IMR-90 (cell line): ENCODE data around the gene DIP2A. TPM values are rescaled to one million over a fixed set of nuclear protein-coding genes. Genes with fewer than 3 reads are reported as not detected.

Source experiments
- ATAC-seq: fragments of 200-7000 bp; cut with Tn5 transposase; 2 replicates; pipeline ENCODE4 v1.9.1; 2020; ENCODE audit warnings: low read depth, mild to moderate bottlenecking, moderate library complexity
- BruUV-seq: library from RNA; stranded (reverse); fragments of 400-500 nt; replicated peaks from 2 replicates; lab custom pipeline; 2021; lab: Mats Ljungman, UMichigan
- CTCF ChIA-PET: fragments of 300-600 bp; formaldehyde crosslinking; extraction: SDS; loops from one replicate; lab custom pipeline; 2021; ENCODE audit warnings: antibody characterized with exemption; lab: Yijun Ruan, JAX
- POLR2A ChIA-PET: fragments of 300-600 bp; sonication (Branson Sonifier 250); formaldehyde crosslinking; loops from one replicate; lab custom pipeline; 2022; ENCODE audit warnings: antibody characterized with exemption; ENCODE audit not compliant: unreplicated experiment; lab: Charles Lee
- DNase-seq: peaks from one replicate; pipeline ENCODE4 v3.0.0; 2013
- H2AFZ ChIP-seq: replicated peaks from 2 replicates; pipeline ENCODE3; 2013; ENCODE audit warnings: low read length, mild to moderate bottlenecking; ENCODE audit not compliant: poor library complexity
- H2AK5ac ChIP-seq: 2 replicates; pipeline ENCODE4 v1.6.1; 2013; ENCODE audit warnings: low read depth, low read length, inconsistent platforms
- H2AK9ac ChIP-seq: replicated peaks from 2 replicates; pipeline ENCODE3; 2013; ENCODE audit warnings: mild to moderate bottlenecking, low read depth, low read length, moderate library complexity; ENCODE audit not compliant: poor library complexity
- H2BK120ac ChIP-seq: 2 replicates; pipeline ENCODE4 v1.6.1; 2013; ENCODE audit warnings: low read depth, low read length, inconsistent platforms
- H2BK15ac ChIP-seq: 3 replicates; pipeline ENCODE4 v1.6.1; 2013; ENCODE audit warnings: low read depth, low read length, inconsistent platforms
- H2BK20ac ChIP-seq: 2 replicates; pipeline ENCODE4 v1.6.1; 2013; ENCODE audit warnings: low read depth, mild to moderate bottlenecking, inconsistent platforms, low read length, moderate library complexity
- H2BK5ac ChIP-seq: 2 replicates; pipeline ENCODE4 v1.6.1; 2013; ENCODE audit warnings: mild to moderate bottlenecking, low read depth, low read length, inconsistent platforms; ENCODE audit not compliant: poor library complexity, severe bottlenecking
- H3K14ac ChIP-seq: replicated peaks from 2 replicates; pipeline ENCODE4 v1.6.1; 2013; ENCODE audit warnings: low read depth, low read length, inconsistent platforms
- H3K18ac ChIP-seq: 2 replicates; pipeline ENCODE4 v1.6.1; 2013; ENCODE audit warnings: low read depth, low read length, control low read depth
- H3K23ac ChIP-seq: 2 replicates; pipeline ENCODE4 v1.6.1; 2013; ENCODE audit warnings: low read depth, low read length, inconsistent platforms
- H3K27ac ChIP-seq: 2 replicates; pipeline ENCODE4 v1.5.1; 2013; ENCODE audit warnings: mild to moderate bottlenecking, control low read depth, low read length; ENCODE audit not compliant: insufficient read depth
- H3K27me3 ChIP-seq: 2 replicates; pipeline ENCODE4 v1.6.1; 2013; ENCODE audit warnings: low read length; ENCODE audit not compliant: control insufficient read depth, insufficient read depth
- H3K36me3 ChIP-seq: 2 replicates; pipeline ENCODE4 v1.6.1; 2013; ENCODE audit warnings: low read length, mixed read lengths; ENCODE audit not compliant: control insufficient read depth, insufficient read depth
- H3K4ac ChIP-seq: 2 replicates; pipeline ENCODE4 v1.6.1; 2013; ENCODE audit warnings: low read depth, low read length, inconsistent platforms
- H3K4me1 ChIP-seq: 2 replicates; pipeline ENCODE4 v1.6.1; 2013; ENCODE audit warnings: low read length, mixed read lengths; ENCODE audit not compliant: control insufficient read depth, insufficient read depth
- H3K4me2 ChIP-seq: 2 replicates; pipeline ENCODE4 v1.6.1; 2013; ENCODE audit warnings: low read depth, mild to moderate bottlenecking, control low read depth, low read length, moderate library complexity
- H3K4me3 ChIP-seq: 2 replicates; pipeline ENCODE4 v1.5.1; 2013; ENCODE audit warnings: low read depth, mild to moderate bottlenecking, control low read depth, low read length, moderate library complexity; ENCODE audit not compliant: insufficient read depth
- H3K56ac ChIP-seq: 2 replicates; pipeline ENCODE4 v1.6.1; 2013; ENCODE audit warnings: low read length, inconsistent platforms; ENCODE audit not compliant: insufficient read depth; ENCODE audit errors: extremely low read depth
- H3K79me1 ChIP-seq, 2 experiments: 2 replicates each; pipeline ENCODE4 v1.6.1; 2013; ENCODE audit warnings: low read length in 2 of 2, inconsistent platforms in 1 of 2, low read depth in 1 of 2
- H3K9ac ChIP-seq: 2 replicates; pipeline ENCODE4 v1.6.1; 2013; ENCODE audit warnings: low read depth, low read length, control low read depth
- H3K9me1 ChIP-seq: 2 replicates; pipeline ENCODE4 v1.6.1; 2013; ENCODE audit warnings: low read length, inconsistent platforms; ENCODE audit not compliant: insufficient read depth
- H3K9me3 ChIP-seq: 2 replicates; pipeline ENCODE4 v1.6.1; 2013; ENCODE audit warnings: low read length; ENCODE audit not compliant: control insufficient read depth, insufficient read depth
- H4K20me1 ChIP-seq: 2 replicates; pipeline ENCODE4 v1.6.1; 2013; ENCODE audit warnings: low read length, inconsistent platforms; ENCODE audit not compliant: insufficient read depth
- H4K5ac ChIP-seq: 2 replicates; pipeline ENCODE4 v1.6.1; 2013; ENCODE audit warnings: mild to moderate bottlenecking, low read depth, low read length, control low read depth
- H4K8ac ChIP-seq, 2 experiments: 2 replicates each; pipeline ENCODE4 v1.6.1; 2013; ENCODE audit warnings: low read depth in 2 of 2, low read length in 2 of 2, control low read depth in 1 of 2, inconsistent platforms in 1 of 2
- H4K91ac ChIP-seq: 2 replicates; pipeline ENCODE4 v1.6.1; 2013; ENCODE audit warnings: low read depth, low read length, inconsistent platforms; ENCODE audit not compliant: insufficient read depth
- BHLHE40 ChIP-seq: fragments of 150-350 bp; IDR thresholded peaks from 2 replicates; pipeline ENCODE4 v1.6.1; 2016; ENCODE audit warnings: mild to moderate bottlenecking, low read depth, low read length
- CEBPB ChIP-seq: IDR thresholded peaks from 2 replicates; pipeline ENCODE4 v1.6.1; 2012; ENCODE audit warnings: low read depth, low read length, improper control_type of control experiment
- CHD1 ChIP-seq: IDR thresholded peaks from 2 replicates; pipeline ENCODE4 v1.6.1; 2012; ENCODE audit warnings: low read depth, low read length, improper control_type of control experiment
- FOS ChIP-seq: fragments of 150-350 bp; IDR thresholded peaks from 2 replicates; pipeline ENCODE4 v1.6.1; 2016; ENCODE audit warnings: low read depth, low read length
- MAFK ChIP-seq: IDR thresholded peaks from 2 replicates; pipeline ENCODE4 v1.6.1; 2012; ENCODE audit warnings: low read depth, low read length, improper control_type of control experiment
- NFE2L2 ChIP-seq: fragments of 150-350 bp; IDR thresholded peaks from 2 replicates; pipeline ENCODE4 v1.6.1; 2016; ENCODE audit warnings: low read depth, mild to moderate bottlenecking, low read length
- POLR2A ChIP-seq: IDR thresholded peaks from 2 replicates; pipeline ENCODE4 v1.6.1; 2012; ENCODE audit warnings: mild to moderate bottlenecking, low read depth, low read length
- RAD21 ChIP-seq: IDR thresholded peaks from 2 replicates; pipeline ENCODE4 v1.6.1; 2012; ENCODE audit warnings: low read length, improper control_type of control experiment
- RCOR1 ChIP-seq: IDR thresholded peaks from 2 replicates; pipeline ENCODE4 v1.6.1; 2012; ENCODE audit warnings: mild to moderate bottlenecking, low read length, improper control_type of control experiment; ENCODE audit not compliant: insufficient replicate concordance
- RFX5 ChIP-seq: IDR thresholded peaks from 2 replicates; pipeline ENCODE4 v1.8.0; 2012; ENCODE audit warnings: low read depth, mild to moderate bottlenecking, low read length, moderate library complexity
- SMC3 ChIP-seq: fragments of 150-350 bp; IDR thresholded peaks from 2 replicates; pipeline ENCODE4 v1.6.1; 2016; ENCODE audit warnings: low read depth, mild to moderate bottlenecking, antibody characterized with exemption, low read length, moderate library complexity
- WGBS, 2 experiments: methylation state at CpG; one replicate each; pipeline versions ENCODE4 v1.1.5 to v1.1.7; 2013; ENCODE audit warnings: missing lambda C conversion rate in 2 of 2; ENCODE audit not compliant: insufficient read length in 1 of 2; ENCODE audit errors: extremely low coverage in 2 of 2; 5-methylcytosine and 5-hydroxymethylcytosine counted together
- dilution Hi-C: fragments of 300-500 bp; cut with HindIII; formaldehyde crosslinking; loops from one replicate; pipeline ENCODE4 v1.14.3; 2018; ENCODE audit warnings: low sequenced_read_pairs; ENCODE audit not compliant: unreplicated experiment
- in situ Hi-C: fragments of 300-500 bp; cut with MboI; formaldehyde crosslinking; loops from 3 replicates; pipeline ENCODE4 v1.14.3; 2019; ENCODE audit warnings: low sequenced_read_pairs, inconsistent platforms, mixed read lengths
- intact Hi-C: fragments of 100-400 bp; cut with micrococcal nuclease; formaldehyde crosslinking; loops from 2 replicates; pipeline ENCODE4 v1.10.0; 2022
- polyA plus RNA-seq, 3 experiments: library from polyadenylated mRNA; depleted of rRNA; stranded (reverse); fragments of >200 nt; gene quantifications; 2 replicates each; pipeline ENCODE4 v1.2.3, GENCODE V29; 2012; ENCODE audit warnings: low replicate concordance in 1 of 3
- total RNA-seq: library from RNA; depleted of rRNA; stranded (reverse); fragments of >200 nt; gene quantifications from 2 replicates; pipeline ENCODE4 v1.2.3, GENCODE V29; 2012
- TF ChIP-seq, protein P1 (sequence below): fragments of 150-350 bp; IDR thresholded peaks from 2 replicates; pipeline ENCODE4 v1.6.1; 2016; ENCODE audit warnings: low read depth, mild to moderate bottlenecking, low read length, moderate library complexity, borderline replicate concordance
- TF ChIP-seq, protein P2 (sequence below): conservative IDR thresholded peaks from 2 replicates; pipeline ENCODE4 v1.5.1; 2012; ENCODE audit warnings: mild to moderate bottlenecking, low read depth, low read length, improper control_type of control experiment
- TF ChIP-seq, protein P3 (sequence below): fragments of 150-350 bp; IDR thresholded peaks from 2 replicates; pipeline ENCODE4 v1.6.1; 2017; ENCODE audit warnings: mild to moderate bottlenecking, antibody characterized with exemption, low read length, low read depth

The DIP2A gene
- total and polyA plus RNA-seq, 2 of the 4 experiments (the other 2 are of a cell fraction): 17.9 to 24.3 TPM

DNA sequence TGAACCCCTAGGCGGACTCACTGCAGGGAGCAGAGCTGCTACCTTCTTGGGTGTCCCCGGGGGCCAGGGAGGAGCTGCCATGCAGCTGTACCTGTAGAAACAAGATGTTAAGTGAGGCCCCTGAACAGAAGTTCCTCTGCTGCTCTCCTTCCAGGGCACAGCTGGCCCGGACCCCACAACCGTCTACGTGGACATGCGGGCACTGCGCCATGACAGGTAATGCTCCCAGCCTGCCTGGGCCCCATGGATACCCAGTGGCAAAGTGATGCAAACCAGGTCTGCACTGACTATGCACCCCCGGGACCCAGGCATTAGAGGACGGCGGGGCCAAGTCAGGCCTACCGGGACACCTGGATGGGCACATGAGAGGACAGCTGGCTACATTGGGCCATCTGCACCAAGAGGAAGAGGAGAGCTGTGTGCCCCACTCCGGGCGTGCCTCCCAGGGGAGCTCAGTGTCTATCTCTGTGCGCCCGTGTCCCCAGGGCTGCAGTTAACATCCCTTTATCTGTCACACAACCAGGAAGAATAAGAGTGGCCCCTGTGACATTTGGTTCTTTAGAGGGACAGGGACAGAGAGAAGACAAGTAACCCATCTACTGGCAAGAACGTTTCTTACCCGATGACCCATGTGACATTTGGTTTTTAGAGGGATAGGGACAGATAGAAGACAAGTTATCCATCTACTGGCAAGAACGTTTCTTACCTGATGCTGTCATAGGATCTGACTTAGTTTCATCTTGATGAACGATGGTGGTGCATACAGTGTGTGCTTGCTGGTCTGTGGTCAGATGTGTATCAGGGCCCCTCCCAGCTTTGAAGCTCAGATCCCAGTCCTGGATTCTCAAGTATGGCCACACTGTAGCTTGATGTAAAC lies 102.1 kb downstream of the DIP2A start:
- Histone ChIP-seq H2AK5ac (no peak overlapping the region), H2BK20ac (no peak overlapping the region), H2BK5ac (no peak overlapping the region), H3K23ac (no peak overlapping the region), H3K27ac (no peak overlapping the region), H2AFZ (no peak overlapping the region), H3K9me1 (peaks cover 9% of the 10 kb centered on the region; the same call in 1 of the 2 replicates), H3K4ac (no peak overlapping the region), H3K4me2 (no peak overlapping the region), H2AK9ac (peak overlapping the region; percentile 37), H2BK15ac (no peak overlapping the region), H3K27me3 (no peaks in the 10 kb centered on the region), H4K8ac (no peak overlapping the region), H3K9ac (no peak overlapping the region), H3K9me3 (no peaks in the 10 kb centered on the region), H4K5ac (no peak overlapping the region), H3K36me3 (peaks cover 67% of the 10 kb centered on the region), H4K91ac (no peak overlapping the region), H3K56ac (no peak overlapping the region), H3K4me3 (no peak overlapping the region), H3K4me1 (no peaks in the 10 kb centered on the region), H3K14ac (no peak overlapping the region), H2BK120ac (no peak overlapping the region), H4K20me1 (no peaks in the 10 kb centered on the region), H3K18ac (no peak overlapping the region), H3K79me1 (no peaks in the 10 kb centered on the region)
- TF ChIP-seq RCOR1 (no peak), BHLHE40 (no peak), POLR2A (no peak), SMC3 (no peak), FOS (no peak), RFX5 (no peak), NFE2L2 (no peak), CEBPB (no peak), MAFK (no peak), CHD1 (no peak), RAD21 (no peak)
- TF ChIP-seq, protein P1, sequence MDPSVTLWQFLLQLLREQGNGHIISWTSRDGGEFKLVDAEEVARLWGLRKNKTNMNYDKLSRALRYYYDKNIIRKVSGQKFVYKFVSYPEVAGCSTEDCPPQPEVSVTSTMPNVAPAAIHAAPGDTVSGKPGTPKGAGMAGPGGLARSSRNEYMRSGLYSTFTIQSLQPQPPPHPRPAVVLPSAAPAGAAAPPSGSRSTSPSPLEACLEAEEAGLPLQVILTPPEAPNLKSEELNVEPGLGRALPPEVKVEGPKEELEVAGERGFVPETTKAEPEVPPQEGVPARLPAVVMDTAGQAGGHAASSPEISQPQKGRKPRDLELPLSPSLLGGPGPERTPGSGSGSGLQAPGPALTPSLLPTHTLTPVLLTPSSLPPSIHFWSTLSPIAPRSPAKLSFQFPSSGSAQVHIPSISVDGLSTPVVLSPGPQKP: no peak
- TF ChIP-seq, protein P2, sequence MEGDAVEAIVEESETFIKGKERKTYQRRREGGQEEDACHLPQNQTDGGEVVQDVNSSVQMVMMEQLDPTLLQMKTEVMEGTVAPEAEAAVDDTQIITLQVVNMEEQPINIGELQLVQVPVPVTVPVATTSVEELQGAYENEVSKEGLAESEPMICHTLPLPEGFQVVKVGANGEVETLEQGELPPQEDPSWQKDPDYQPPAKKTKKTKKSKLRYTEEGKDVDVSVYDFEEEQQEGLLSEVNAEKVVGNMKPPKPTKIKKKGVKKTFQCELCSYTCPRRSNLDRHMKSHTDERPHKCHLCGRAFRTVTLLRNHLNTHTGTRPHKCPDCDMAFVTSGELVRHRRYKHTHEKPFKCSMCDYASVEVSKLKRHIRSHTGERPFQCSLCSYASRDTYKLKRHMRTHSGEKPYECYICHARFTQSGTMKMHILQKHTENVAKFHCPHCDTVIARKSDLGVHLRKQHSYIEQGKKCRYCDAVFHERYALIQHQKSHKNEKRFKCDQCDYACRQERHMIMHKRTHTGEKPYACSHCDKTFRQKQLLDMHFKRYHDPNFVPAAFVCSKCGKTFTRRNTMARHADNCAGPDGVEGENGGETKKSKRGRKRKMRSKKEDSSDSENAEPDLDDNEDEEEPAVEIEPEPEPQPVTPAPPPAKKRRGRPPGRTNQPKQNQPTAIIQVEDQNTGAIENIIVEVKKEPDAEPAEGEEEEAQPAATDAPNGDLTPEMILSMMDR: no peak
- TF ChIP-seq, protein P3, sequence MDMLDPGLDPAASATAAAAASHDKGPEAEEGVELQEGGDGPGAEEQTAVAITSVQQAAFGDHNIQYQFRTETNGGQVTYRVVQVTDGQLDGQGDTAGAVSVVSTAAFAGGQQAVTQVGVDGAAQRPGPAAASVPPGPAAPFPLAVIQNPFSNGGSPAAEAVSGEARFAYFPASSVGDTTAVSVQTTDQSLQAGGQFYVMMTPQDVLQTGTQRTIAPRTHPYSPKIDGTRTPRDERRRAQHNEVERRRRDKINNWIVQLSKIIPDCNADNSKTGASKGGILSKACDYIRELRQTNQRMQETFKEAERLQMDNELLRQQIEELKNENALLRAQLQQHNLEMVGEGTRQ: no peak
- dilution Hi-C loops (no loop called here), intact Hi-C loops (no loop called here), in situ Hi-C loops (no loop called here)
- ChIA-PET POLR2A (no interaction called here), CTCF (no interaction called here)
- BruUV-seq: no TSS peak
- no peak for ATAC-seq
- 96% methylated on average over 9 of the region's 19 CpGs; no CpG with 5 or more reads in 1 of the 2 experiments for WGBS, 2 experiments
- no peak for DNase-seq
